Activated T-helper 17 cell treated with anti-CD3 and anti-CD28 coated beads, Interleukin-2, amount 50 U/mL, for 72 hours (primary cell): ENCODE measurements around the gene KMT2D. TPM values are rescaled to one million over a fixed set of nuclear protein-coding genes. Genes with fewer than 3 reads are reported as not detected.

Source experiments
- ATAC-seq: fragments of 150-1000 bp; cut with Tn5 transposase; replicated peaks from 2 replicates; pipeline ENCODE4 v1.10.0; 2021; ENCODE audit warnings: mild to moderate bottlenecking, moderate library complexity
- H3K27ac Mint-ChIP-seq: one replicate; pipeline ENCODE4 v1.8.0; 2022; ENCODE audit warnings: mixed read lengths
- H3K27me3 Mint-ChIP-seq: one replicate; pipeline ENCODE4 v1.8.0; 2022; ENCODE audit warnings: mixed read lengths
- H3K36me3 Mint-ChIP-seq: one replicate; pipeline ENCODE4 v1.8.0; 2022; ENCODE audit warnings: low read depth, mild to moderate bottlenecking, mixed read lengths
- H3K4me1 Mint-ChIP-seq: one replicate; pipeline ENCODE4 v1.8.0; 2022; ENCODE audit warnings: mixed read lengths
- H3K4me3 Mint-ChIP-seq: one replicate; pipeline ENCODE4 v1.8.0; 2022; ENCODE audit warnings: mild to moderate bottlenecking, mixed read lengths
- H3K9me3 Mint-ChIP-seq: one replicate; pipeline ENCODE4 v1.8.0; 2022; ENCODE audit warnings: mixed read lengths
- total RNA-seq, 2 donors: library from RNA; stranded (reverse); gene quantifications; one replicate each; pipeline ENCODE4 v1.2.3, GENCODE V29; 2022

KMT2D gene
- total RNA-seq, 2 donors from 2014 or later: 66.8 to 78.6 TPM

DNA sequence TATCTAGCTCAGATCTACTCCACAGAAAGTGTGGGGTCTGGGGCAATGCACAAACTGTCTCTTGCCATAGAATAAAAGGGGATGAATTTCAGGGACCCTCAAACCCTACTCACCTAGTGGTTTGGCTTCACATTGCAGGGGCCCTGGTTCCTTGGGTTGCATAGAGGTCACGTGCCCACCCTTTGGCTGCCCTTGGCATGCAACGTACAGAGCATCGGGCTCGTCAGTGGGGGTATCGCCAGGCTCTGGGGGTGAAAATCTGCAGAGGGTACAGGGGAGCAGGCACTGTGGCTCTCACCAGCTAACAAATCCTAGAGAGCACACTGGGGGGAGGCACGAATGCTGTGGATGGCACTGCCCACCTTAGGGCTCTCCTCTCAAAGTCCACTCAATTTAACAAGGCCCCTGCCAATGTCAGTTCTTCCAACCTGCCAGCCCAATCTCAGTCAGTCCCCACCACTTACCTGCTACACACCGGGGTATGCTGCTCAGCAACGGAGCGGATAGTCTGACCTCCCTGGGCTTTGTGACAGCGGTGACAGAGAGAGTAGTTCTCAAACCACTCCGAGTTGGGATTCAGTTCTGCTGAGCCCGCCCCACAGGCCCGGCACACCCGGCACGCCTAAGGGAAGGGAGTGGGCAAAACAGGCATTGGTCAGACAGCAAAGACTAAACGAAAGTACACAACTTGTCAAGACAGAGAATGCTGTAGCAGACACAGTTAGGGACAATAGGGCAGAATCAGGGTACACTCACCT lies 8.0 kb downstream of the KMT2D start:
- ATAC-seq: no peak
- H3K4me3 Mint-ChIP-seq: no peak overlapping the region
- H3K4me1 Mint-ChIP-seq: peaks cover 37% of the 10 kb centered on the region
- H3K9me3 Mint-ChIP-seq: no peaks in the 10 kb centered on the region
- H3K36me3 Mint-ChIP-seq: peaks cover 95% of the 10 kb centered on the region
- H3K27me3 Mint-ChIP-seq: no peaks in the 10 kb centered on the region
- no peak overlapping the region for H3K27ac Mint-ChIP-seq

DNA sequence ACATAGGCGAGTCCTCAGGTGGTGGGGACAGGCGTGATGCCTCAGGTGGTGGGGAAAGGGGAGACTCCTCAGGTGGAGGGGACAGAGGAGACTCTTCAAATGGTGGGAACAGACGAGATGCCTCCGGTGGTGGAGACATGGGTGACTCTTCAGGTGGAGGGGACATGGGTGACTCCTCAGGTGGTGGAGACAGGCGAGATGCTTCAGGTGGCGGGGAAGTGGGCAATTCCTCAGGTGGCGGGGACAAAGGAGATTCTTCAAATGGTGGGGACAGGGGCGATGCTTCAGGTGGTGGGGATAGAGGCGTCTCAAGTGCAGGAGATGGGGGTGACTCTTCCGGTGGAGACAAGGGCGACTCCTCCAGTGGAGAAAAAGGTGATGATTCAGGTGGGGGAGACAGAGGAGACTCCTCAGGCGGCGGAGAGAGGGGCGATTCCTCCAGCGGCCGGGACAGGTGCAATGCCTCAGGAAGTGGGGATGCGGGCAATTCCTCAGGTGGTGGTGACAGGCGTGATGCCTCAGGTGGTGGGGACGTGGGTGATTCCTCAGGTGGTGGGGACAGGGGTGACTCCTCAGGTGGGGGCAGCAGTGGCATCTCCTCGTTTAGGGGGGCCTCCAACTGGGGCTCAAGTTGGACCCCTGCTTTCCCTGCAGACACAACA lies 8.7 kb downstream of the KMT2D start:
- Mint-ChIP-seq H3K27me3 (no peaks in the 10 kb centered on the region), H3K27ac (peak overlapping the region; percentile 35), H3K4me1 (peaks cover 29% of the 10 kb centered on the region), H3K9me3 (no peaks in the 10 kb centered on the region), H3K36me3 (peaks cover 95% of the 10 kb centered on the region), H3K4me3 (no peak overlapping the region)
- ATAC-seq: no peak

DNA sequence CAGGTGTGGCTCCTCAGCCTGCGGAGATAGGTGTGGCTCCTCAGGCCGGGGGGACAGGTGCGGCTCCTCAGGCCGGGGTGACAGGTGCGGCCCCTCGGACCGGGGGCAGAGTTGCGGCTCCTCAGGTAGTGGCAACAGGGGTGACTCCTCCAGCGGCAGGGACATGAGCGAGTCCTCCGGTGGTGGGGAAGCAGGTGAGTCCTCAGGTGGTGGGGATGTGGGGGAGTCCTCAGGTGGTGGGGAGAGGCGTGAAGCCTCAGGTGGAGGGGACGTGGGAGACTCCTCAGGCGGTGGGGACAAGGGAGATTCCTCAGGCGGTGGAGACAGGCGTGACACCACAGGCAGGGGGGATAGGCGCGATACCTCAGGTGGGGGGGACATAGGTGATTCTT lies 9.2 kb downstream of the KMT2D start:
- Mint-ChIP-seq H3K4me3 (no peak overlapping the region), H3K27me3 (no peaks in the 10 kb centered on the region), H3K27ac (peak overlapping the region; percentile 35), H3K9me3 (no peaks in the 10 kb centered on the region), H3K4me1 (peaks cover 24% of the 10 kb centered on the region), H3K36me3 (peaks cover 99% of the 10 kb centered on the region)
- ATAC-seq: no peak

DNA sequence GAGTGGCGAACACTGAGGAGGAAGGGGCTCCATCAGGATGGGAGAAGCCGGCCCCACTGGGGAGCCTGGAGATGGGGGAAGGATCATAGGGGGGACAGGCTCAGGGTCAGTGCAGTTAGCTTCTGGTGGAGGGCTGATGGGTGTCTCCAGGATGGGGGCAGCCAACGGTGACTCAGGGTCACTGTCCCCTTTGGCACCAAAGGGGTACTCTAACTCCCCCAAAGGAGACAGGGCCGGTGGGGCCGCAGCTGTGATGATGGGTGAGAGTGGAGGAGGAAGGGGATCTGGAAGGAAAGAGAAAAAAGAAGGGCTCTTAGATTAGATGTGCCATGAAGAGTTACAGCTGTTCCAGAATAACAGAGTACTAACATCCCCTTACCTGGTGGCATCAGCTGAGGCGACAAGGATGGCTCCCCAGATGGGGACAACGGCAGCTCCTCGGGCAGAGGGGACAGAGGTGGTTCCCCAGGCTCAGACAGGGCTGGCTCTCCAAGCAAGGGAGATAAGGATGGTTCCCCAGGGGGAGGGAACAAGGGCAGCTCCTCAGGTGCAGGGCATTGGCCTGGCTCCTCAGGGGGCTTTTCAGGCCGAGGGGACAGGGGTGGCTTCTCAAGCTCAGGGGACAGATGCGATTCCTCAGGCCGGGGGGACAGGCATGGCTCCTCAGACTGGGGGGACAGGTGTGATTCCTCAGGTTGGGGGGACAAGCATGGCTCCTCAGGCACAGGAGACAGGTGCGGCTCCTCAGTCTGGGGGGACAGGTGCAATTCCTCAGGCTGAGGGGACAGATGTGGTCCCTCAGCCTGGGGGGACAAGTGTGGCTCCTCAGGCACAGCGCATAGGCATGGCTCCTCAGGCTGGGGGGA lies 9.9 kb downstream of the KMT2D start:
- H3K4me1 Mint-ChIP-seq: peaks cover 18% of the 10 kb centered on the region
- no peak for ATAC-seq
- no peaks in the 10 kb centered on the region for H3K9me3 Mint-ChIP-seq
- no peak overlapping the region for H3K4me3 Mint-ChIP-seq
- no peak overlapping the region for H3K27ac Mint-ChIP-seq
- no peaks in the 10 kb centered on the region for H3K27me3 Mint-ChIP-seq
- H3K36me3 Mint-ChIP-seq: peaks cover 100% of the 10 kb centered on the region

DNA sequence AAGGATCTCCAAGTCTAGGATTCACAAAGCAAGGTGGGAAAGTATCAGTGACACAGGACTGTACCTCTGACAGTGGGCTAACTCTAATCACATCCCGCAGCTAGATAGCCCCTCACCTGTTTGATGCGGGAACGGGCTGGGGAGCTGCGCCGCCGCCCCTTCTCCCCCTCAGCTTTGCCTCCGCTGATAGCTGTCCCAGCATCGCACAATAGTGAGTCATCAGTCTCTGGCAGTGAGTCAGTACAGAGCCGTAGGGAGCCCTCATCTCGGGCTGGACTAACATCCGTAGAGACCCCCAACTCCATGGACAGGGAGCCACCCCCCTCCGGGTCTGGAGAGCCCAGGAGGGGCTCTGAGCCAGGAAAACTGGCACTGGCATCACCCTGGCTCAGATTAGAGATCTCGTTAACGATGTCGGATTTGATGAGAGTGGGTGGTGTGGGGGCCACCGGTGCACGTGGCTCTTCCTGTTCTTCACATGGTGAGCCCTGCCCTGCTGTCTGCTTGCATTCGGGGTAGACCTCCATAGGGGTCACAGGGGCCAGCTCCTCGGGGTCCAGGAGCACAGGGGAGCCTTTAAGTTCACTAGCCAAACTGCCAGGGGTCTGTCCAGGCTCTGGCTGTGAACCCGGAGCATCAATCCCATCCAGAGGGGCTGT lies 10.9 kb downstream of the KMT2D start:
- ATAC-seq: no peak
- Mint-ChIP-seq H3K27ac (no peak overlapping the region), H3K4me1 (peaks cover 7% of the 10 kb centered on the region), H3K36me3 (peaks cover 100% of the 10 kb centered on the region), H3K9me3 (no peaks in the 10 kb centered on the region), H3K27me3 (no peaks in the 10 kb centered on the region), H3K4me3 (no peak overlapping the region)

DNA sequence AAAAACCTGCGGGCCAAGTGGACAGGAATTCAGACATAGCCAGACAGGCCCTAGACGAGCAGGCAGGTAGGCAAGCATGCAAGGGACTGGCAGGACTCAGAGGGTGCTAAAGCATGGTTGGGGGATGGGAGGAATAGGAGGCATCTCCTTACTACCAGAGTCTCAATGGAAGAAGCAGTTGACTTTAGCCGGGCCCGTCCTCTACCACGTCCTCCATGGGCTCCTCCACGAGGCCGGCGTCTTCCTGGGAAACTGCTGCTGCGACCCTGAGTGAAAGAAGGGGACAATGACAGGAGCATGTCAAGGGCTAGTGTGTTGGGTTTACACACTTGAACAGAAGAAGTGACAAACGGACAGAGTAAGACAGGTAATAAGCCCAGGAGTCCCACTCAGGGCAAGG lies 11.6 kb downstream of the KMT2D start:
- Mint-ChIP-seq H3K4me3 (no peak overlapping the region), H3K4me1 (peaks cover 6% of the 10 kb centered on the region), H3K9me3 (no peaks in the 10 kb centered on the region), H3K27me3 (no peaks in the 10 kb centered on the region), H3K27ac (no peak overlapping the region), H3K36me3 (peaks cover 100% of the 10 kb centered on the region)
- no peak for ATAC-seq

DNA sequence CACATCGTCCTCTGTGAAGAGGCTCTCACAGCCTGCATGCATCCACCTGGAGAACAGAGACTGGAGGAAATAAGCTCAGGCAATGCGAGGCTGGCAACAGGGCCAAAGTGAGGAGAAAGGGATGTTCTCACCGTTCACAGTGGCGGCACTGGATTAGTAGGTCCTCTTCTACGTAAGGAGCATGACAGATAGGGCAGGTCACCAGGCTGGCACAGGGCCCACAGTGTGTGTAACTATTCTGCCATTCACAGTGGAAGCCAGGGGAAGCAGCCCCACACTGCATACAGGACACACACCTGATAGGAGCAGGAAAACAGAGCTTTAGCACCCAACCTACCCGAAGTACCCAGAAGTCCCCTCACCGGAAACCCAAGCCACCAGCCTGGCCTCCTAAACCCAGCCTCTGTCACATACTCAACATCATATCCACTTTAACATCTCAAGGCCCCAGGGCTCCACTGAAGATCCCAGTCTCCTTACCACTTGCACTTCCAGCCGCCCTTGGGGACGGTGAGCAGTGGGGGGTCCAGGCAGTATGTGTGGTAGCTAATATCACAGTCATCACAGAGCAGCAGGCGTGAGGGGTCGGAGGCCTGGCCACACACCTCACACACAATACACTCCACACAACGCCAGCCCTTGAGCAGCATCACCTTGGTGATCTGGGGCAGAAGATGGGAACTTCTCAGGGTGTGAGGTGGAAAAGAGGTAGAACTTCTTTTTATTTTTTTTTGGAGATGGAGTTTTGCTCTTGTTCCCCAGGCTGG lies 14.3 kb downstream of the KMT2D start:
- H3K4me3 Mint-ChIP-seq: no peak overlapping the region

DNA sequence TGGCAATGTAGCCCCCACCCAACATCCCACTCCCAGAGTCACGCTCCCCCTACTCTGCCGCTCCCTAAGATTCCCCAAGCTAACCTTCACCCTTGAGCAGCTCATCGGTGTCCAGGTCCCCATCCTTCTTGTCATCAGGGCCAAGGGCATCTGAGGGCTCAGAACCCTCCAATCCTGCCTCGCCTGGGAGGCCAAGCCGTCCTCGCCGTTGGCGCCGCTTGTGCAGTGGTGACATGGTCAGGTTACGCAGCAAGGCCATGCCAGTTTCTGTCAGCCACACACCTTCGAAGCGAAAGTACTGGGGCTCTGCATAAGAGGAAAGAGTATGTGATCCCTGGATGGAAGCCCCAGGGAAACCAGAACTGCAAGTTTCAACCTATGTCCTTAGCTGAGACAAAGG lies 15.9 kb downstream of the KMT2D start:
- Mint-ChIP-seq H3K4me3 (no peak overlapping the region), H3K9me3 (no peaks in the 10 kb centered on the region), H3K27ac (no peak overlapping the region), H3K27me3 (no peaks in the 10 kb centered on the region), H3K4me1 (no peaks in the 10 kb centered on the region), H3K36me3 (peaks cover 98% of the 10 kb centered on the region)
- no peak for ATAC-seq

More for the DNA sequence above, 14.3 kb downstream of the KMT2D start:
- Mint-ChIP-seq H3K4me1 (no peaks in the 10 kb centered on the region), H3K9me3 (no peaks in the 10 kb centered on the region), H3K36me3 (peaks cover 100% of the 10 kb centered on the region), H3K27ac (no peak overlapping the region), H3K27me3 (no peaks in the 10 kb centered on the region)
- no peak for ATAC-seq

DNA sequence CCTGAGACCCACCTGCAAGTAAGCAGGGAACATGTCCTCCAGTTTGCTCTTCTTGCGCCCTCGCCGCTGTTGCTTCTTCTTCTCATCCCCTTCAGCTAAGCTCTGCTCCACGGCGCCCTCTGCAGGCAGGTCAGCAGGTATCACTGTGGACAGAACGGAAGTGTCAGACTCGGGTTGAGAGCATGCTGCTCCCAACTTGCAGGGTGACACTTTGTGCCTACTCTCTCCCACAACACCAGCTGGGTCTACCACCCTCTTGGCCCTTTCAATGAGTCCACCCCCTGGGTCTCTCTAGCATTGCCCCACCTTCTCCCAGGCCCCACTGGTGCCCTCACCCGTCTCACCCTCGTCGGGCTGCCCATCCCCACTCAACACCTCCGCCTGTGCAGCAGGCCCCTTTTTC lies 16.7 kb downstream of the KMT2D start:
- peaks cover 98% of the 10 kb centered on the region for H3K36me3 Mint-ChIP-seq
- no peaks in the 10 kb centered on the region for H3K27me3 Mint-ChIP-seq
- no peak overlapping the region for H3K4me3 Mint-ChIP-seq
- ATAC-seq: peak; percentile 81
- H3K9me3 Mint-ChIP-seq: no peaks in the 10 kb centered on the region
- H3K27ac Mint-ChIP-seq: no peak overlapping the region
- H3K4me1 Mint-ChIP-seq: no peaks in the 10 kb centered on the region

DNA sequence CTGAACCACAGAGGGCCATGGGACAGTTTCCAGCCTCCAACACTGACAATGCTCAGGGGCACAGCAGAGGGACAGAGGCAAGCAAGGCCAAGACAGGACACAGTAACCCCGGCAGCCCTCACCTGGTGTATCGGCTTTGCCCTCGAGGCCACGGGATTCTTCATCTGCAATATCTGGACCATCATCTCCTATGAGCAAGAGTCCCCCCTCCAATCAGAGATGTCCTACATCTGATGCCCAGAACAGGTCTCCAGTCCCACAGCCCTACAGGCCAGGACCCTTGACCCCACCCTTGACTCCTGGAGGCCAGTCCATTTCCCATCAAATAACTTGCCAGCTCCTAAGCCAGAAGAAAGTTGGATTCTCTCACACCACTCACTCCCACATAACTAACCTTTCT lies 17.4 kb downstream of the KMT2D start:
- Mint-ChIP-seq H3K4me3 (no peak overlapping the region), H3K36me3 (peaks cover 98% of the 10 kb centered on the region), H3K9me3 (no peaks in the 10 kb centered on the region), H3K4me1 (no peaks in the 10 kb centered on the region), H3K27ac (no peak overlapping the region), H3K27me3 (no peaks in the 10 kb centered on the region)
- ATAC-seq: no peak

DNA sequence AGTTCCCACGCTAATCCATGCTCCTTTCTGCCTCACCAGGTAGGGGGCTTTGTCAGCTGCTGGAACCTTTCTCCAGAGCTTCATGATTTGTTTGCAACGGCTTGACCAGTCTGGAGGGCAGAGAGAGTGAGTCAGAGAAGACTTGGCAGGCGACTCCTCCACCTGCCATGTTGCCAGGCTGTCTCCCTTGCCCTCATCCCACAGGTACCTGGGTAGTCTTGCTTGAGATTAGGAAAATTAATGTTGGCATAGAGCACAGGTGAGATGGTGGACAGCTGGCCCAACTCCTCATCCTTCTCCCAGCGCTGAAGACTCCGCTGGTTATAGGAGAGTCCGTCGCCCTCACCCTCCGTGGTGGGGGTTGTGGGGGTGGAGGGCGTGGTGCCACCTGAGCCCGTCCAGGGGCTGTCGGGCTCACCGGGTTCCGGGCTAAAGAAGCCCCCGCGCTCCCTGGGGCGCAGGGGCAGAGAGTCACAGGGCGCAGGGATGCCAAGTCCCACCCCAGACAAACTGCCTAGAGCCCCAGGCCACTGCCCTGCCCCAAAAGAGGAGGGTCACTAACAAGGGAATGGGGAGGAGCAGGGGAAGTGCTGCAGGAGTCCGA lies 18.6 kb downstream of the KMT2D start:
- H3K27ac Mint-ChIP-seq: no peak overlapping the region
- H3K36me3 Mint-ChIP-seq: peaks cover 92% of the 10 kb centered on the region
- no peak for ATAC-seq
- H3K4me3 Mint-ChIP-seq: no peak overlapping the region
- H3K4me1 Mint-ChIP-seq: peaks cover under 1% of the 10 kb centered on the region
- no peaks in the 10 kb centered on the region for H3K9me3 Mint-ChIP-seq
- no peaks in the 10 kb centered on the region for H3K27me3 Mint-ChIP-seq

DNA sequence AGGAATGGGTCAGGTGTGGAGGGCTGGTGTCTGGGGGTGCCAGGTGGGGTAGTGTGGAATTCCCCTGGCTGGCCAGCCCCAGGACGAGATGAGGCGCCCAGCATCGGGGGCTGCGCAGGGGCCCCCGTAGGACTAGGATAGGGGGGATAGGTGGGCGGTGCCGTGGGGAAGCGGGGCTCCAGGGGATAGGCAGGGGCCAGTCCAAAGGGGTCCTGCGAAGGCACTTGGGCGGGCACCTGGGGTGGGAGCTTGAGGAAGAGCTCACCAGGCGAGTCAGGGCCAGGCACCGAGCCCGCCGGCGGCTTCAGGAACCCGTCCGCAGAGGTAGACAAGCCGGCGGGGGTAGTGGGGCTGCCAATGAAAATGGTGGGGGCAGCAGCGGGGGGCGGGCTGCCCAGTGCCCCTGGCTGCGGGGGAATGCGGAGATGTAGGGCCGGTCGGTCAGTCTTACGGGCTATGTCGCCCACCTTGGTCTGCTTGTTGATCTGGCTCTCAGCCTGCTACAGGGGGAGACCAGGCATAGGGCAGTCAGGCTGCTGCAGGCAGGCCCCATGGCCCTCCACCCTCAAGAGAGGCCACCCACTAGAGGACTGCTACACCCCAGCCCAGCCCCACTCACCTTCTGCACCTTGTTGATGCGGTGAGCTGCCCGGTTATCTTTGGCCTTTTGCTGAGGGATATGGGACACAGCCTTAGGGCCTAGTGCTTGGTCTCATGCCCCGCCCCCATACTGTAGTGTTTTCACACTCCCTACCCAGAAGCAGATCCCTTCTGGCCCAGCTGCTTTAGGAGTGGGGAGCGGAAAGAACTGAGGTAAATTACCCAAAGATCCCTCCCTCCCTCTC lies 19.3 kb downstream of the KMT2D start:
- peaks cover 92% of the 10 kb centered on the region for H3K36me3 Mint-ChIP-seq
- no peak overlapping the region for H3K4me3 Mint-ChIP-seq
- no peaks in the 10 kb centered on the region for H3K9me3 Mint-ChIP-seq
- no peaks in the 10 kb centered on the region for H3K27me3 Mint-ChIP-seq
- ATAC-seq: no peak
- no peak overlapping the region for H3K27ac Mint-ChIP-seq
- peaks cover 4% of the 10 kb centered on the region for H3K4me1 Mint-ChIP-seq

DNA sequence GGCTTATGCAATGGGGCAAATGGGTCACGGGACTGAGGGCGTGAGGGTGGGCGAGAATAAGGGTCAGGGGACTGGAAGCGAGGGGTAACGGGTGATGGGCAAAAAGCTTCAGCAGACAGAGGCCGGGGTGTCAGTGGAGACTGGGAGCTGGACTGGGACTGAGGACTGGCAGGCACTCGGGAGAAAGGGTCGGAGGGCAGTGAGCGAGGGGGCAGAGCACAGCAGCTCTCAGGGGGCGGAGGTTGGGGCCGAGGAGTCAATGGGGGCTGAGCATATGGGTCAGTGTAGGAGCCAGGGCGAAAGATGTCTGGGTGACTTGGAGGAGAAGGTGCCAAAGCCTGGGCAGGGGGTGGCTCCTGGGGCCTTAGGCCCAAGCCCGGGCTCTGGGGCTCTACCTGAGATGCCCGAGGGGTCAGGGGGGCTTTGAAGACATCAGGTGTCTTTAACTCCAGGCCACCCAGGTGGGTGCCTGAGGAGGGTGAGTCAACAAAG lies 20.2 kb downstream of the KMT2D start:
- no peaks in the 10 kb centered on the region for H3K9me3 Mint-ChIP-seq
- H3K4me3 Mint-ChIP-seq: no peak overlapping the region
- H3K27me3 Mint-ChIP-seq: no peaks in the 10 kb centered on the region
- H3K36me3 Mint-ChIP-seq: peaks cover 92% of the 10 kb centered on the region
- peaks cover 4% of the 10 kb centered on the region for H3K4me1 Mint-ChIP-seq
- no peak overlapping the region for H3K27ac Mint-ChIP-seq
- no peak for ATAC-seq
